Common myeloid progenitor, CD34-positive (primary cell): Measurements from ENCODE around the gene GPR18.
"Not testable (repeated sequence)": the region's sequence is repeated elsewhere in the genome, so short reads cannot be mapped to it uniquely, and the experiment has no call there.

Experiments
- CTCF ChIA-PET: fragments of 350-600 bp; sonication (Branson Sonifier 250); formaldehyde crosslinking; loops from one replicate; lab custom pipeline; 2021; ENCODE audit warnings: antibody characterized with exemption; lab: Charles Lee
- POLR2A ChIA-PET: fragments of 350-600 bp; sonication (Branson Sonifier 250); formaldehyde crosslinking; loops from one replicate; lab custom pipeline; 2021; ENCODE audit warnings: antibody characterized with exemption; lab: Charles Lee
- DNase-seq, 3 donors: peaks; one replicate each; pipeline versions ENCODE4 v3.0.0 to v3.0.0-alpha.2; 2013
- H3K27ac ChIP-seq, 2 experiments: 1 replicate in 1 of 2; 2 replicates in 1 of 2; pipeline ENCODE4 v1.7.0; 2013; ENCODE audit warnings: inconsistent platforms in 2 of 2, low read length in 2 of 2, mild to moderate bottlenecking in 2 of 2, low read depth in 1 of 2, moderate library complexity in 1 of 2; ENCODE audit not compliant: severe bottlenecking in 2 of 2, insufficient read depth in 1 of 2, poor library complexity in 1 of 2
- H3K27me3 ChIP-seq, 5 experiments: replicated peaks in 2 of 5; 1 replicate in 3 of 5; 2 replicates in 2 of 5; pipeline versions ENCODE4 v1.6.1 to v1.7.0; 2013; ENCODE audit warnings: low read length in 4 of 5, mild to moderate bottlenecking in 2 of 5, moderate library complexity in 2 of 5, inconsistent platforms in 1 of 5; ENCODE audit not compliant: insufficient read depth in 5 of 5, control insufficient read depth in 4 of 5
- H3K36me3 ChIP-seq, 4 experiments: 1 replicate in 2 of 4; 2 replicates in 2 of 4; pipeline versions ENCODE4 v1.6.1 to v1.7.0; 2013; ENCODE audit warnings: low read length in 3 of 4, control low read depth in 1 of 4, mild to moderate bottlenecking in 1 of 4; ENCODE audit not compliant: control insufficient read depth in 4 of 4, insufficient read depth in 4 of 4
- H3K4me1 ChIP-seq, 4 experiments: 1 replicate in 3 of 4; 2 replicates in 1 of 4; pipeline versions ENCODE4 v1.6.1 to v1.7.1; 2013; ENCODE audit warnings: low read length in 3 of 4, mild to moderate bottlenecking in 3 of 4, control low read depth in 1 of 4, inconsistent platforms in 1 of 4, moderate library complexity in 1 of 4; ENCODE audit not compliant: control insufficient read depth in 4 of 4, insufficient read depth in 4 of 4; ENCODE audit errors: control extremely low read depth in 1 of 4
- H3K4me3 ChIP-seq, 7 experiments: 1 replicate in 4 of 7; 2 replicates in 3 of 7; pipeline versions ENCODE4 v1.5.1 to v1.7.0; 2013; ENCODE audit warnings: mild to moderate bottlenecking in 7 of 7, low read length in 6 of 7, moderate library complexity in 6 of 7, inconsistent platforms in 2 of 7, low read depth in 2 of 7, control low read depth in 1 of 7; ENCODE audit not compliant: insufficient read depth in 4 of 7, control insufficient read depth in 1 of 7; ENCODE audit errors: extremely low read depth in 1 of 7
- H3K9me3 ChIP-seq, 5 experiments: 1 replicate in 4 of 5; 2 replicates in 1 of 5; pipeline versions ENCODE4 v1.6.1 to v1.7.1; 2013; ENCODE audit warnings: low read length in 4 of 5, mild to moderate bottlenecking in 2 of 5, inconsistent platforms in 1 of 5, low read depth in 1 of 5, moderate library complexity in 1 of 5; ENCODE audit not compliant: control insufficient read depth in 4 of 5, insufficient read depth in 2 of 5; ENCODE audit errors: control extremely low read depth in 1 of 5
- WGBS: methylation state at CpG from one replicate; pipeline ENCODE4 v1.1.5; 2013; ENCODE audit not compliant: insufficient coverage; 5-methylcytosine and 5-hydroxymethylcytosine counted together

Gene GPR18

DNA sequence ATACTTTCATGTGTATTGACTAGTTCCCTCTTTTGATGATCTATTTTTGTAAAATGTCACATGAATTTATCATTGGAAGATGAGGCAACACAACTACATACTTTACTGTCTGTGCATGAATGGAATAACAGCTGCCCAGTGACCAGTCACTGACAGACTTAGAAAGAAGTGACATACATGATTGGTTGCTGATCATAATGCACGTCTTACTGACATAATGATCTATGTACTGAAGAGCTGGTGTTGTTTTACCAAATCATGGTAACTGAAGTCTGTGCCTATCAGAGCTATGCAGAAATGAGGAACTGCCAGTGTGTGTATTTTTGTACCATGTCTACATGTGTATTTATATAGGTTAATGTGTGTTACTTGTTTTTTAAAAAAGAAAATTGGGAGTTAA is 26.5 kb downstream of the GPR18 start:
- peaks cover 0 to 8% (median 0%) of the 10 kb centered on the region in 4 experiments for H3K36me3 ChIP-seq
- H3K27me3 ChIP-seq: no peaks in the 10 kb centered on the region
- H3K27ac ChIP-seq: peak overlapping the region in 1 of 2 experiments; percentile 20
- CTCF ChIA-PET: interaction anchor here (0.9 to 2.7 kb wide), 9 partner anchors 8 to 156 kb away, joined by 4 to 11 read pairs (median 5); partner anchors contain the start of gene UBAC2
- peaks cover 10 to 57% (median 39%) of the 10 kb centered on the region in 4 experiments for H3K4me1 ChIP-seq
- WGBS: 0% methylated on average over 1 of the region's 1 CpG
- DNase-seq: peak; percentile 36 to 92 (median 82)
- H3K4me3 ChIP-seq: peak overlapping the region in 1 of 7 experiments; percentile 28
- POLR2A ChIA-PET: no interaction called here
- H3K9me3 ChIP-seq: no peaks in the 10 kb centered on the region

GRCh38 chr13:99230991-99231390 is 27.2 kb downstream of the GPR18 start:
- ChIA-PET POLR2A (interaction anchor here (0.7 kb wide), 1 partner anchor 270 kb away, joined by 3 read pairs; no protein-coding TSS in a partner anchor), CTCF (interaction anchor here (0.9 to 2.7 kb wide), 10 partner anchors 8 to 38 kb away, joined by 3 to 11 read pairs (median 4); partner anchors contain the start of gene UBAC2)
- H3K27ac ChIP-seq: no peak overlapping the region
- no peaks in the 10 kb centered on the region for H3K27me3 ChIP-seq
- H3K36me3 ChIP-seq: peaks cover 0 to 8% (median 0%) of the 10 kb centered on the region in 4 experiments
- H3K4me3 ChIP-seq: no peak overlapping the region
- H3K4me1 ChIP-seq: peaks cover 14 to 64% (median 46%) of the 10 kb centered on the region in 4 experiments
- DNase-seq: no peak
- H3K9me3 ChIP-seq: no peaks in the 10 kb centered on the region
- 80% methylated on average over 1 of the region's 3 CpGs for WGBS

DNA sequence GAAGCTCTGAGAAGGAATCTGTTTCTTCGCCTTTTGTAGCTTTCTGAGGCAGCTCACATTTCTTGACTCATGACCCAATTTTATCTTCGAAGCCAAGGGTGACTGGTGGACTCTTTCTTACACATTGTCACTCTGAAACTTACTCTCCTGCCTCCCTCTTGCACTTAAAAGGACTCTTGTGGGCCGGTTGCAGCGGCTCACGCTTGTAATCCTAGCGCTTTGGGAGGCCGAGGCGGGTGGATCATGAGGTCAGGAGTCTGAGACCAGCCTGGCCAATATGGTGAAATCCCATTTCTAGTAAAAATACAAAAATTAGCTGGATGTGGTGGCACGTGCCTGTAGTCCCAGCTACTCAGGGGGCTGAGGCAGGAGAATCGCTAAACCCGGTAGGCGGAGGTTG is 27.6 kb downstream of the GPR18 start:
- H3K4me1 ChIP-seq: peaks cover 18 to 68% (median 49%) of the 10 kb centered on the region in 4 experiments
- POLR2A ChIA-PET: interaction anchor here (0.7 kb wide), 1 partner anchor 270 kb away, joined by 3 read pairs; no protein-coding TSS in a partner anchor

GRCh38 chr13:99228737-99229691 is 29.2 kb downstream of the GPR18 start:
- Histone ChIP-seq H3K27ac (no peak overlapping the region), H3K4me1 (peaks cover 20 to 82% (median 58%) of the 10 kb centered on the region in 4 experiments), H3K4me3 (peak overlapping the region in 6 of 7 experiments; percentile 11 to 64 (median 26))

More for the DNA sequence above, 27.6 kb downstream of the GPR18 start:
- DNase-seq, H3K4me3 ChIP-seq, H3K36me3 ChIP-seq, H3K27ac ChIP-seq, H3K9me3 ChIP-seq, H3K27me3 ChIP-seq: not testable (repeated sequence)
- CTCF ChIA-PET: interaction anchor here (0.9 to 2.7 kb wide), 10 partner anchors 8 to 39 kb away, joined by 3 to 11 read pairs (median 4); partner anchors contain the start of gene UBAC2
- 98% methylated on average over 11 of the region's 12 CpGs for whole genome bisulfite sequencing

DNA sequence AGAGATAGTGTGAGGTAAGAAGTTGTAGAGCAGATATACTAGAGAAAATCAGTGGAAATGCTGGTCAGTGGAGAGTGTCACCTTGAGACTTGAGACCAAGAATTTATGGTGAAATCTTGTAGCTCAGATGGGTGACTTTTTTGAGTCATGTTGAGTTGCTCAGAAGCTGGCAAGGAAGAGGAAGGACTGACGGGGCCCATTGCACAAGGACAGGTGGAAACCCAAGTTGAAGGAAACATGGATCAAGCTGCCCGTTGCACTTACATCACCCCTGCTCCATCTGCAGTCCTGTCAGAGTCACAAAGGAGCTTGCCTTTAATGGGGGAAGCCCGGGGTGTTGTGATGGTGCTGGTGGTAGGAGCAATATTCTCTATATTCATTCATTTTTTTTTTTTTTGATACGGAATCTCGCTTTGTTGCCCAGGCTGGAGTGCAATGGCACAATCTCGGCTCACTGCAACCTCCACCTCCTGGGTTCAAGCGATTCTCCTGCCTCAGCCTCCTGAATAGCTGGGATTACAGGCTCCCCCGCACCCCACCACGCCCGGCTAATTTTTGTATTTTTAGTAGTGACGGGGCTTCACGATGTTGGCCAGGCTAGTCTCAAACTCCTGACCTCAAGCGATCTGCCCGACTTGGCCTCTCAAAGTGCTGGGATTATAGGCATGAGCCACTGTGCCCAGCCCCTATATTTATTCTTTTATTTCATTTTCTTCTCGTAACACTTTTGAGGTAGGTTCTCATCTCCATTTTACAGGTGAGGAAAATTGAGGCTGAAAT is 30.1 kb downstream of the GPR18 start:
- peaks cover 0 to 4% (median 0%) of the 10 kb centered on the region in 4 experiments for H3K36me3 ChIP-seq
- H3K27me3 ChIP-seq: no peaks in the 10 kb centered on the region
- H3K4me1 ChIP-seq: peaks cover 20 to 86% (median 62%) of the 10 kb centered on the region in 4 experiments
- ChIA-PET POLR2A (no interaction called here), CTCF (interaction anchor here (0.8 to 1.9 kb wide), 2 partner anchors 22 to 27 kb away, joined by 4 to 7 read pairs; partner anchors contain the start of gene UBAC2)
- no peaks in the 10 kb centered on the region for H3K9me3 ChIP-seq
- H3K27ac ChIP-seq: no peak overlapping the region
- WGBS: 86% methylated on average over 9 of the region's 15 CpGs
- DNase-seq: peak in 2 of 3 donors; percentile 56 to 60
- peak overlapping the region in 5 of 7 experiments; percentile 3 to 64 (median 15) for H3K4me3 ChIP-seq

More at GRCh38 chr13:99228737-99229691, 29.2 kb downstream of the GPR18 start:
- H3K36me3 ChIP-seq: peaks cover 0 to 4% (median 0%) of the 10 kb centered on the region in 4 experiments
- H3K9me3 ChIP-seq: no peaks in the 10 kb centered on the region
- H3K27me3 ChIP-seq: no peaks in the 10 kb centered on the region
- POLR2A ChIA-PET: interaction anchor here (0.5 kb wide), 1 partner anchor 27 kb away, joined by 4 read pairs; no protein-coding TSS in a partner anchor
- CTCF ChIA-PET: interaction anchor here (0.7 to 1.6 kb wide), 3 partner anchors 23 to 37 kb away, joined by 3 read pairs; no protein-coding TSS in a partner anchor
- peak in 2 of 3 donors; percentile 53 to 70 for DNase-seq
- 10% methylated on average over 9 of the region's 13 CpGs for WGBS

DNA sequence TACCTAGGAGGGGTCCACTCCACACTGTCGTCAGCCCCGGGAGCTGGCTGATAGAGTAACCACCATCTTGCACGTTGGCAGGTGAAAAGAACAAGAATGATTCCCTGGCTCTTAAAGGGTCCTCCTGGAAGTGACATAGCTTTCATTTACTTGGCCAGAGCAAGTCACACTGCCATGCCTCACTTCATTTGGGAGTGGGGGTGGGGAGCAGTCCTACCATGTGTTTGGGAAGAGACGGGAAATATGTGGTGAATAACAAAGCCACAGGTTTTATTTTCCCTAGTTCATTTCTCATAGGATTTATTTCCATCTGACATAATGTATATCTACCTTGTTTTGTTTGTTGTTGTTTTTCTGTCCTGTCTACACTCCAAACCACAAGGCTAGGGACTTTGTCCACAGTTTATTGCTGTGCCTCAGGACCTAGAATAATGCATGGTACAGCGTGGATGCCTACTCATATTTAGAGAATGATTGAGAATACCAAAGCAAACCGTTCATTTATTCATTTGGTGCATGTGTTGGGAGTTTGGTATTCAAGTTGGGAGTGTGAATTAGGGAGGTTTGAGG is 30.8 kb downstream of the GPR18 start:
- peaks cover 0 to 4% (median 1%) of the 10 kb centered on the region in 4 experiments for H3K36me3 ChIP-seq
- H3K27me3 ChIP-seq: no peaks in the 10 kb centered on the region
- POLR2A ChIA-PET: no interaction called here
- H3K9me3 ChIP-seq: peaks cover 0 to 3% (median 0%) of the 10 kb centered on the region in 5 experiments
- CTCF ChIA-PET: interaction anchor here (1.5 to 1.9 kb wide), 2 partner anchors 12 to 27 kb away, joined by 3 to 7 read pairs; partner anchors contain the start of gene UBAC2
- no peak overlapping the region for H3K27ac ChIP-seq
- 97% methylated on average over 5 of the region's 6 CpGs for WGBS
- DNase-seq: no peak
- peaks cover 20 to 84% (median 61%) of the 10 kb centered on the region in 4 experiments for H3K4me1 ChIP-seq
- no peak overlapping the region for H3K4me3 ChIP-seq
